Lower leg skin (tissue), 3 donors: ENCODE results near the gene ROR1.

Source experiments
- POLR2A ChIP-seq, 2 donors: fragments of 450-650 bp; IDR thresholded peaks; one replicate each; pipeline ENCODE4 v1.6.1; 2016 to 2017; ENCODE audit warnings: antibody characterized with exemption in 2 of 2, mild to moderate bottlenecking in 1 of 2, moderate library complexity in 1 of 2
- TF ChIP-seq, protein P1 (sequence below), 3 donors: fragments of 450-650 bp; IDR thresholded peaks; one replicate each; pipeline ENCODE4 v1.5.1; 2016; ENCODE audit warnings: antibody characterized with exemption in 3 of 3, mild to moderate bottlenecking in 3 of 3, moderate library complexity in 2 of 3

DNA sequence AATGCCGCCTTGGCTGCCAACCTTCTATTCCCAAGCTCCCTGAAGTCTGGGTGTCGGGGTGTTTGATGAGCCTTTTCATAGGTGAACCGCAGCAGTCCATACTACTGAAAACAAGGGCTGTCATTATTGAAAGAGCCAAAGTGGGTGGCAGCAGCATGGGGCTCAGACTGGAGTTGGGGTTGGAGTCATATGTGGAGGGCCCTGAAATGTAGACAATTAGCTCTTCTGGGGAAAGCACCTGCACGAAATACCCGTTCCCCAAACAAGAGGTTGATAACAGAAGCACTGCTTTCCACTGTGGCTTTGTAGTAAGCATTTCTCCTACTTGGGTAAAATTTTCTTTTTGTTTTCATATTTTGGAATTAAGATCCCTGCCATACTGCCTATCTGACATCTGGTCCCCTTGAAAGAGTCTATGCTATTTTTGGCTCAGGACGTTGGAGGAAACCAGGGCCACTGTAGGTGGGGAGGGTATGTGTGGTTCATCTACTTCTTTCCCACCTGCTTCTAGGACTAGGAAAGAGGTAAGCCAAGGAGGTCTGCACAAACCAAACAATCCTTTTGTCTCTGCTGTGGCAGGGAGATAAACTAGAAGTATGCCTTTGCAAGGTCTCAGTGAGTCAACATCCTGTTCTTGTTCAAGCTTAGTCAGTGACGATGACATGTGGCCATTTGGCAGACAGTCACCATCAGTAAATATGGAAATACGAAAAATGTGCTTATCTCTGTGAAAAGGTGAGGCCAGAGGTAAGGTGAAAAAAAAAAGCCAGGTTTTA is 232.6 kb downstream of the ROR1 start:
- TF ChIP-seq, protein P1, sequence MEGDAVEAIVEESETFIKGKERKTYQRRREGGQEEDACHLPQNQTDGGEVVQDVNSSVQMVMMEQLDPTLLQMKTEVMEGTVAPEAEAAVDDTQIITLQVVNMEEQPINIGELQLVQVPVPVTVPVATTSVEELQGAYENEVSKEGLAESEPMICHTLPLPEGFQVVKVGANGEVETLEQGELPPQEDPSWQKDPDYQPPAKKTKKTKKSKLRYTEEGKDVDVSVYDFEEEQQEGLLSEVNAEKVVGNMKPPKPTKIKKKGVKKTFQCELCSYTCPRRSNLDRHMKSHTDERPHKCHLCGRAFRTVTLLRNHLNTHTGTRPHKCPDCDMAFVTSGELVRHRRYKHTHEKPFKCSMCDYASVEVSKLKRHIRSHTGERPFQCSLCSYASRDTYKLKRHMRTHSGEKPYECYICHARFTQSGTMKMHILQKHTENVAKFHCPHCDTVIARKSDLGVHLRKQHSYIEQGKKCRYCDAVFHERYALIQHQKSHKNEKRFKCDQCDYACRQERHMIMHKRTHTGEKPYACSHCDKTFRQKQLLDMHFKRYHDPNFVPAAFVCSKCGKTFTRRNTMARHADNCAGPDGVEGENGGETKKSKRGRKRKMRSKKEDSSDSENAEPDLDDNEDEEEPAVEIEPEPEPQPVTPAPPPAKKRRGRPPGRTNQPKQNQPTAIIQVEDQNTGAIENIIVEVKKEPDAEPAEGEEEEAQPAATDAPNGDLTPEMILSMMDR (IDR thresholded peaks at IDR 0.05), result no peak
- no peak for TF ChIP-seq POLR2A (IDR thresholded peaks at IDR 0.05)
